Cardiac septum (tissue), 1 donor: ENCODE results near the gene PRKCH. TPM values are rescaled to one million over a fixed set of nuclear protein-coding genes. Genes with fewer than 3 reads are reported as not detected.

Experiments used
- DNase-seq: peaks from one replicate; pipeline ENCODE4 v3.0.0-alpha.2; 2020; ENCODE audit warnings: low spot score
- intact Hi-C: fragments of 100-400 bp; cut with DNase I; formaldehyde crosslinking; loops from one replicate; pipeline ENCODE4 v1.14.0; 2022
- total RNA-seq: library from RNA; stranded (reverse); fragmentation: NEBNext Ultra II Directional; extraction: Animal tissue kit (Norgen Biotek cat#: 25700); gene quantifications from one replicate; pipeline ENCODE4 v1.2.1, GENCODE V29; 2021
- donor health status: DM: no; HTN: no; CAD: no.

The PRKCH gene
- total RNA-seq, 1 donor from 2014 or later, result 17.0 TPM

DNA sequence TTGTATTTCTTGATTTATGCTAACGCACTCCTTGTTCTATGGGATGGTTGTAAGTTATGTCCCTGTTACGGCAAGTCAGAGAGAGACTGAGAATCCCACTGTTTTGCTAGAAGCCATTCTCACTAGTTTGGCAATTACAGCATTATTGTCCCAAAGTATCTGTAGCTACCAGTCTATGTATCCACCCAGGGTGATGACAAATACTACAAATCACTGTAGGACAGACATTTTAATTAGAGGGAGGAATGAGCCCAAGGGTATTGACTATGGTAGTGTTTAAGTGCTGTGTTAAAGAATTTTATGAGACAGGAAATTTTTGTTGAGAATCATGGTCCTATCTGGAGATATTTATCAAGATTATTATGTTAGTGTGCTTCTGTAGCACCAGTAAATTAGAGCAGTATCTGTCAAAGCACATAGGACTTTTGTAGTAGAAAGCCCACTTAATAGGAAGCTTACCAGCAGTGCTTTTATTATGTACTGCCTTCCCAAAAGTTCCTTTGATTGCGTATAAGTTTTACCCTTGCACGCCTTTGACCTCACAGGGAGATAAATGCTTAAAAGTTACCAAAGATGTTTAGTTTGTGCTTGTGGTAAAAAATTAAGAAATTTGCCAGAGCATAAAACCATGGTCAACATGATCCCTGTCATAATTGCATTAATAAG, 10.7 kb downstream of the PRKCH start:
- intact Hi-C loops, result no loop called here
- no peak for DNase-seq

DNA sequence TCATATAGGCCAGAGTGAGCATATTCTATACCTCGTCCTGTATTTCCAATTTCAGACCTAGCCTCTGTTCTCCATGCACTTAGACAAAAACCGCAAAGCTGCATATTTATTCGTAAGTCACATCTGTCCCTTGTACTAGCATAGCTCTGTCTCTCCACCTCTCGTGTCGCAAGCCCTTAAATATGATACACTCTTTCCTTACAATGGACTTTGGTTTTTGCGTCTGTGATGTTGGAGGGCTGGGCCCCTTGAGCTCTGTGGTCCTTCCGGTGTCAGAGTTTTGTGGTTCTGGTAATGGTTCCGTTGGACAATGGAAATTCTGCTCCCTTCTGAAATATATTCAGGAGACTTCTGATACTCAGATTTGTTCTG, 11.3 kb downstream of the PRKCH start:
- DNase-seq, result no peak
- intact Hi-C loops, result no loop called here

DNA sequence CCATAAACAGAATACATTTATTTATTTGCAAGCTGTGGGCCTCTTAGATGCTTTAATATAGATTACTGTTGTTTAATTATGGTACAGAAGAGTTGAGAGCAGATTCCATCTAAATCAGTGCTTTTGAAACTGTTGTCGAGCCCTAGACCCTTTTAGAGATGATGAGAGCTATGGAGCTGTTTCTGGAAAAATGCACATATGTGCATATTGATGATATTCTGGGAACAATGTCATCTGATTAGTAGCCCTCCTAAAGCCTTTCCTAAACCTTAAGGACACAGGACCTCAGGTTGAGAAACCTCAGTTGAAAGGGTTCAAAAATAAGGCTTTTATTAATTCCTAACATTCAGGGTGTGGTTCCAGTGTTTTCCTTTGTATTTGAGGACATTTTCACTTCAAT, 11.7 kb downstream of the PRKCH start:
- intact Hi-C loops, result no loop called here
- DNase-seq, result no peak

DNA sequence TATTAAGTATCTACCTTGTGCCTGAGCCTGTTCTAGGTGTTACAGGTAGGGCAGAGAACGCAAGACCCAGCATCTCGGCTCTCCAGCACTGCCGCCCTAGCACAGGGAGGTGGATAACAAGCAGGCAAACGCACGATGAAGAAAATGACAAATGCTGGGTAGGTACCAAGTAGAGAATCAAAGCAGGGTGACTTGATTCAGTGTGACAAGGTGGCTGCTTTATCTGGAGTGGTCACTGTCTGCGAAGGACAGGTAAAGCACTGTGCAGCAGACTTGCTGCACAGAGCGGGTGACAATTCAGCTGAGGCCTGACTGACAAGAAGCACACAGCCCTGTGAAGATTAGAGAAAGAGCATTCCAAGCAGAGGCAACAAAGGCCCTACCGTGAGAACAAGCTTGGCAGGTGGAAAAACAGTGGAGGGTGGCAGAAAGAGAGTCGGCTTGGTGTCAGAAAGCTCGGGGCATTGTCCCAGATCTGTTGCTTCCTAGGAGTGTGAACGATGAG, 12.9 kb downstream of the PRKCH start:
- intact Hi-C loops, result no loop called here
- DNase-seq, result no peak

DNA sequence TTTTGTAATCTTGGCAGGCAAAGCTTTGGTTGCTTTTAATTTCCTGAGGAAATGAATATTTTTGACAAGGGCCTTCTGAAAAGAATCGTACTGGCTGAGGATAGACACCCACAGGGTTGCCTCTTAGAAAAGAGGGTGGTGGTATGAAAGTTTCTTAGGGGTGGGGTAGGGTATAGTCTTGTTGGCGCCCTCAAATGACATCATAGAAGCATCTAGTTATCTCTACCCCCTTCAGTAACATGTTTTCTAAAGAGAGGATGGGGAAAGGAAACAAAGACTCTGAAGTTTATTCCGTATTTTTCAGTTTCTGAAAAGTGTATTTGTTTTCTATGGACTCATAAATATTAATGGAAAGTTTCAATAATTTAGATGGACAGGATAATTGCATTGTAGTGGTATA, 13.7 kb downstream of the PRKCH start:
- intact Hi-C loops, result no loop called here
- no peak for DNase-seq

DNA sequence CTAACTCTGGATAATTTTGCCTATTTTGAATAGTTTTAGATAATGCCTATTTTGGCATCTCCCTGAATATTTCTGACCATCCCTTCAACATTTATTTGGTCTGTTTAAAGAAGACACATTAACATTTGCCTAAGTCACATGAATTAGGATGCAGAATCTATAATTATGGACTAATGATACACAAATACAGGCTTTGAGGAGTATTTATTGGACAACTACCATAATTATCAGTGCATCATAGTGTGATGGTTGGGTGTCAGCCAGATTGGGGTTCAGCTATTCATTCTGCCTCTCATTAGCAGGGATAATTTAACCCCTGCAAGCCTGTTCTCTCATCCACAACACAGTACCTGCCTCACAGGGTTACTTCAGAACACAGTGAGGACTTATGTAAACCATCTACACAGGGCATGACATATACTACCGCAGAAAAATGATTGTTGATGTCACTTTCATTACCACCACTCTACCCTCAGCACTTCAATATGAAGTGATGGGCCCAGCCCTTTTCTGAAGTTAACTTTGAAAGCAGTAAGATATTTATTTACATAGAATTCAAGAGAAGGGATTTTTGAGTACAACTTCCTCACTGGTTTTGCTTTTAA, 14.4 kb downstream of the PRKCH start:
- DNase-seq, result no peak
- intact Hi-C loops, result no loop called here

DNA sequence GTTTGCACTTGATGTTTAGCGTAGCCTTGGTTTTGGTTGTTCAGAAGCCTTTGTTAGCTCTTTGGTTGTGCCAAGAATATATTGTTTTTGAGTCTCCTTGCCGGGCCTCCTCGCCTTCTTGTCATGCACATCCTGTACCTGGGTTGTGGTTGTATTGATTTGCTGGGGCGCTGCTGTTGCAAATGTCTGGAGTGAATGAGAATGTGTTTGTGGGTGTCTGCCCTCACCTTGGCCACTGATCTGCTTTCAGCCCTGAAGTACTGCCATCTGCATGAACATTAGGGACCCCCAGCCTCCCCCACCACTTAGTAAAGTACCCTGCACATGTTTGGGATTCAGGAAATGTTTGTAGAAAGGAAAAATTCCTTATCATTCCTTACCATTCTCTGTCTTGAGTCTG, 16.5 kb downstream of the PRKCH start:
- no peak for DNase-seq
- intact Hi-C loops, result no loop called here

DNA sequence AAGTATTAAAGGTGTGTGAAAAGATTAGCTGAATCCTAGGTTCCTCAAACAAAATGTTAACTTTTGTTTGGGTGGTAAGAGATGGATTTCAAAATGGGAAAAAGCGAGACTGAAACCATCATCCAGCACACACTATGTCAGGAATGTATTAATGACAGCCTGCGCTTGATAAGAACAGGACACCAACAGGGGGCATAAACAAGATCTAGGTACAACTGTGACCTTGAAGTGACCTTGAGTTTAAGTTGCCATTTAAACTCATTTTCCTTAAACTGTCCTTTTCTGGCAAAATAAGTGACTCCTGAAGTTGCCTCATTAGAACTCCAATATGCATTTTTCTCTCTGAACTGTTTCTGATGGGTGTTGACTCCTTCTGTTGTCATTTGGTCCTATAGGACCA, 17.1 kb downstream of the PRKCH start:
- intact Hi-C loops, result no loop called here
- DNase-seq, result no peak

DNA sequence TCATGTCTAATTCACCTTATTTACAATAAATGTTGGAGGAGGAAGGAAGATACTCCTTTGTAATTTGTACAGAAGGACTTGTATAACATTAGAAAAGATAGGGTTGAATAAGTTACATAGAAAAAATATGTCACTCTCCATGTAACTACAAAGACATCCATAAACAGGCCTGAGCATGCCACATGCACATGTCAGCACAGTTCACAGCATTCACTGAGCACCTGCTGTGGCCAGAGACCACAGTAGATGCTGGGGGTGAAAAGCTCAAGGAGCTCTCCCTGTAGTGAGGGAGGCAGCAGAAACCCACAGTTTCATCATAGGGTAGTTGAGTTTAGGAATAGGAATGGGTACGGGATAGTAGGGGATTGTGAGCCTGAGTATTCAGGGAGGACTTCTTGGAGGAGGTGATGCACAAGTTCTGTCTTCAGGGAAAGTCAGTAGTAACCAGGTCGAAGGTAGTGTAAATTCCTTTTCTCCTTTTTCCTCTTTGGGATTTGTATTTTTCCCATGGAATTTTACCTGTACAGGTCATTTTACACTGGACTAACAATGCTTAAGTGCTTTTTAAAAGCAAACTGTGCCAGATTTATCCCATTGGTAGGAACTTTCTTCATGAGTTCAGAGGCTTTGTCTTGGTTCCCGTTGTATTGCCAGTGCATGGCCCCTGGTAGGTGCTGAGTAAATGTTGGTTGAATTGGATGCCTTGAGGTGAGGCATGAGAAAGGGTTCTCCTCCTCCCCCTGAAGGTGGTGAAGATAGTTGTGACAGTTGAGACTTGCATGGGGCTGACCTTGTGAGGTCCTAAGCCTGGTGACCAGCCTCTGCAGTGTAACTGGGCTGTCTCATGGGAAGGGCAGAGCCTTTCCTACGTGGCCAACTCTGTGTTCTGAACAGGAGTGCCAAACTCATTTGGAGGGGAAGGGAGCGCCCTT, 20.2 kb downstream of the PRKCH start:
- DNase-seq, result no peak
- intact Hi-C loops, result no loop called here

DNA sequence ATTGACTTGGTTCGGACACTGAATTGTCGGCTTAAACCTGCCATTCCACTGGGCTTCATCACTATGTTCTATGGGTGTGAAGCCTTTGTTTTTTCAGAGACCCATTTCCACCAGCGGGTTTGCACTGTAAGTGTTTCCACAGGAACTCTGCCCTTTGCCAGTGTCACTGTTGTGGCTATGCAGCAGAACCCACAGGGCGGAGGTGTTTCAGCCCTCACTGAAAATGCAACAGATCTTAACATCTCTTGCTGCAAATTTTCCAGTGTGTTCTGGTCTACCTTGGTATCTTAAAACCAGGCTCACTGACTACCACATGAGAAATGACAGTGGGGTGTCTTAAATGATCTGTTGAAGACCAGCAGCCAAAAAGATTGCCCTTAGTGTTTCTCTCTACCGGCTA, 21.1 kb downstream of the PRKCH start:
- intact Hi-C loops, result no loop called here
- no peak for DNase-seq

DNA sequence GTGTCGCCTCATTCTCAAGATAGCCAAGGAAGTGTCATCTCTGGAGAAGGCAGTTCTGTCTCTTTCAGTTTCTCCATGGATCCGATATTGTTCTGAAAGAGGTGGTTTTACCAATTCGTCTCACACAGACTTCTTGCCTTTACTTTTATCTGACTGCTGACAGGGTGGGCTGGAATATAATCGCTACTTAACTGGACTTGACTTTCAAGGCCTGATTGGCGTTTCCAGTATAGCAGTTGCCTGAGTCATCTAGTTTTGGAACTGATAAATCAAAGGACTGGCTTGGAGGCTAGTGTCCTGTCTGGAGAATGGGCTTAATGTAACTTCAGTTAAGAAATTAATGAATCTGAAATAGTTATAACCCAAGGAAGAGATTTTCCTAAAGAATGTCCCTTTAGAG, 21.6 kb downstream of the PRKCH start:
- intact Hi-C loops, result no loop called here
- DNase-seq, result no peak

DNA sequence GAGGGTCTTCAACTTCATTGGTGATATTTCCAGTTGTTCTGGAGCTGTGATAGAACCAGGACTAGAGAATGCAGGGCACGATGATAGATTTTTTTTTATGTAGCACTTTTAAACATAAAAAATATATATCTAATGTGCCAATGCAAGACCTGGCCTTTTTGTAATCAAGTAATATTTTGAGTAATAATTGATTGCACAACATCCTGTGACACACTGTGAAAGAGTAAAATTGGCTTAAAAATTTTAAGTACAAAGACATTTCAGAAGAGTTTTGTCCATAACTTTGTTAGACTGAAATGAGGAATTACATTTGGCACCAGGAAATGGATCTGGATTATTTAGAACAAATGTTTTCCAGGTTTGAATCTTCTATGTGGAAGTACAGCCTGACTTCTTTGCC, 22.1 kb downstream of the PRKCH start:
- intact Hi-C loops, result no loop called here
- no peak for DNase-seq

DNA sequence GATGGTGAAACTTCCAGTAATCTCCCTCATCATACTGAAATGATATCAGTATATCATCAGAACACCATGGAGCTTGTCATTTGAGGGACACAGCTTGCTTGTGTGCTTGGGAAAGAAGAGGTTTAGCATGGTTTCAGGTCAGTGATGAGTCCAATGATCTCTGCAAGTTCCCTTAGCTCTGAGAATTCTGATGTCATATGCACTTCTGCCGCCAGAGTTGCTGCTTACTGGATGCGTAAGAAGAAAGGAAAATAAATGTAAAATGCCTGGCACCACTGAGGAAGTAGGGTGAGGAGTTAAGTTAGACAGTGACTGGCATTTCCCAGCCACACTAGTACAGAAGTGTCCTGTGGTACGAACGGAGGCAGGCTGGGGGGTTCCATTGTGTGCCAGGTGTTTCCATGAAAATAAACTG, 22.6 kb downstream of the PRKCH start:
- intact Hi-C loops, result no loop called here
- no peak for DNase-seq

DNA sequence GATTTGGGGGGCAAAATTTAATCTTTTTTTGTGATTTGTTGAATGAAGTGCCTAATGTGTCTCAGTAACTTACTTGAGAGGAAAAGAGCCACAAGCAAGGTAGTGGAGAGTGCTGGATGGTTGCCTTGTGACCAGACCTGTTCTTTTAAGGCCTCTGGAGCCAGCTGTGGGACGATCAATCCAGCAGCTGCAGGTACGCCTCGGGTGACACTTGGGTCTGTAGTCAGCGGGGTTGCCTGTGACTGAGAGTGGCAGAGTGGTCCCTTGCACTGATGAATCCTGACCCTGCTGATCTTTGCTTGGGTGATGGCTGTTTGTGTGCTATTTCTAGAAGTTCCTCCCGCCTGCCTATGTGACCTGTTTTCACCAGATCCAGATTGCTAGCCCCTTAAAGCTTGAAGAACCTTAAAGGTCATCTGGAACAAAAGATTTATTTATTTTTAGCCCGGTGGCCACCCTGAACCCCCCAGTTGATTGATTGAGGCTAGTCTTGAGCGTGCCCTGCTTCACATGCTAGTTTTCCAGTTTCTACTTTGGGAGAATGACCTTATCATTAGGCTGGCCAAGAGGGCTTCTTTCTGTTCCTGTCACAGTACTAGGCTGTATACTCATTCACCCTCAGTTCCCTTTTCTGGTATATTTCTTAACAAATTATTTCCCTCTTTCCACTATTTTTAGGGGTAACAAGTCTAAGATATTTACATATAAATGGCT, 23.2 kb downstream of the PRKCH start:
- no peak for DNase-seq
- intact Hi-C loops, result no loop called here

DNA sequence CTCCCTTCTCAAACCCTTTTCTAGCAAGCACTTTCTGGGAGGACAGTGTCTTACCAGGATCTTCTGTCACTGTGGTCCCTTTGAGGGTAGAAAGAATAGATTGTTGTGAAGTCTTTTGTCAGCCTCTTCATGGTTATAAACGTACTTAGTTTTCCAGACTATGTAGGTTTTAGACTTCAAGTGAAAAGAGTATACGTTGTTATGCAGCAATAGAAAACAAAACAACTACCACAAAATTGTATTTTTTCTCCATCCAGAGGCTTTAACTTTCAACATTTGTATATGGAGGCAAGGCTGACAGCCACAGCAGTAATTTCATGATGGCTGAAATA, 23.7 kb downstream of the PRKCH start:
- DNase-seq, result no peak
- intact Hi-C loops, result no loop called here

DNA sequence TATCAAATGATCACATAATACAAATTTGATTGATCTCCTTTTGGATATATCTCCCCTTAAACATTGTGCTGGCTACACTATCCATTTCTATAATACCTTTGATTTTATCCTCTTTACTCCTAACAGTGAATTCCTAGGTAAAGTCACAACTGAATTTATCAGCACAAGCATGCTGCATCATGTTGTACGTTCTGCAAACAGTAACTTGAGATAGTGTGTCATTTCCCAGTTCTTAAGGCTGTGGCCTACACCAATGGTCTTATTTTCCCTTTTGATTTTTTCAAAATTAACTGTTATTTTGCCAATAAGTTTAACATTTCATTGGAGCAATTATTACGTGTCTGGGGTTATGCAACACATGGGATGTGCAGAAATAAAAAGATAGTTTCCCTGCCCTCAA, 24.8 kb downstream of the PRKCH start:
- intact Hi-C loops, result no loop called here

DNA sequence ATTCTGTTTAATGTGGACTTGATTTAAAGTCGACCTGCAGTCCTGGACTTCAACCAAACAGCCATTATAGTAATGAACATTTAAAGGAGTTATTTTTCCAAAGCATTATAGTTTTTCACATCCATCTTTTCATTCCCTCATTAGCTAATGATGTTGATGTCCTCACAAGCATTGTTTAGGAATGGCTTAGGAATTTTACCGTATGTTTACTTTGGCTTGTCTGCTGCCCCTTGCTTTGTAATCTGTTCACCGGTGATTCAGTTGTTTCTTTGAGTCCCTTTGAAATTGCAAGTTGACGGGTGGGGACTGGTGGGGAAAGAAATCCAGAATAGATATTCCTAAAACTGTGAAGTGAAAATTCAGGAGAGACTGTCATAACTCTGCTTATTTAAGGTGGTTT, 25.4 kb downstream of the PRKCH start:
- no peak for DNase-seq
- intact Hi-C loops, result no loop called here

More for the DNA sequence above, 24.8 kb downstream of the PRKCH start:
- DNase-seq, result no peak

DNA sequence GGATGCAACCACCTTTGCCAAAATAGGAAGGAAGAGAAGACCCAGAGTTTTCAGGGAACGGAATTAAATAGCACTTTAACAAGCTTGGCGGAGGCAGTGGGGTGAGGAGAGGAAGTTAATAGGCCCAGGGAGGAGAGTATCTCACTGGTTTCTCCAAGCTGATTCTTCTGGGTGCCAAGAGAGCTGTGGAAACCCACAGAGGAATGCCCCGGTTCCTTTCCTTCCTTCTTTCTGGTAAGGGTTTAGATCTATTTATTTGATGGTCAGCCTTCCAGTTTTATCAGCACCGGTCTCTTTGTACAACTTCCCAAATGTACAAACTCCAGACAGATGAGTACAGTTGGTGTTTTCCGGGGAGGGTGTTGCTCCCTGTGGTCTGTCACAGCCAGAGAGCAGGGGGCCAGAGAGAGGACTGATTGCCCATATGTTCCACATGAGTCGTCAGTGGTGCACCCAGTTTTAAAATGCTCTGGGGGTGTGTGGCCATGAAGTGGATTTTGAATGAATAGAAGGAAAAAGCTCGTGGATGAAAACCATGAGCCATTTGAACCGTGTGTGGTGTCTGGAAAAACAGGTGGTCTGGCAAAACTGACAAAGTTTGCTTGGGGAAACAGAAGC, 26.6 kb downstream of the PRKCH start:
- no peak for DNase-seq
- intact Hi-C loops, result no loop called here

DNA sequence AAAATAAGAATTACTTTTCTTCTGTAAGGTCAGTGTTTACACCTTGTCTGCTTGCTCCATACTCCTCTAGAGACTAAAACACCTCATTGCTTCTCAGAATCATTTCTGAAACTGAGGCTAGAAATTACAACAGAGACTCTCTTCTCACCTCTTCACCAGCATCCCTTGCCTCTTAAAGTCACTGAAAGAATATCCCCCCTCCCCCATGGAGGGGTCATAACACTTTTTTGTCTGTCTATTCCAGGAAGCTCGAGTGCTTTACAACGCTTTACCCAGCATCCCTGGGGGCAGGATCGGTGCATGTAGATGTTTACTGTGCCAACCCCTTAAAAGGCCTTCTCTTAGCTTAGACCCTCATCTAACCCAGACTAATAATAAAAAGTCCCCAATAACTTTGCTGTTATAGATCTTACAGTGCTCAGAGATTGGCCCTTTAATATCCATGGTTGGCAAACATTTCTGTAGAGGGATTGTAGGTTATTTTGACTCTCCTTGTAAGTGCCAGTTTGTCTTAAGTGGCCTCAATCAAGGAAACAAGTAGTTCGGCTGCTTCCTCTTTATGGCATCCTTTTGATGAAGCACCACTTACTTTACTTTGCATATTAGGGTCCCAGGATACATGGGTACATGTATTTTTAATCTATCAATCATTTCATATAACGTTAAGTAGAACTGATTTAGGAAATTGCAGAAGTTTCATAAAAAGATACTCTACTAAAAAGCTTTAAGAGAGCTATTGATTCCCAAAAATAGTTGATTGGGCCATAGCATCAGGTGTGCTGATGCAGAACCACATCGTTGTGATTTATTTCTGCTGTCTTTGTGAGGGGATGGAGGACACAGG, 29.3 kb downstream of the PRKCH start:
- intact Hi-C loops, result no loop called here
- DNase-seq, result no peak
